GM21390 (cell line): ENCODE measurements around the gene PTGER2.

Source experiments
- ATAC-seq: cut with Tn5 transposase; IDR thresholded peaks from one replicate; pipeline ENCODE4 v1.9.1; 2021; ENCODE audit not compliant: unreplicated experiment

PTGER2 gene

GRCh38 chr14:52365071-52365470 is 51.0 kb downstream of the PTGER2 start:
- no peak for ATAC-seq

- ATAC-seq: no peak
These were observed 52.7 kb downstream of the PTGER2 start for GRCh38 chr14:52366796-52367315.

GRCh38 chr14:52369305-52369801 is 55.2 kb downstream of the PTGER2 start:
- ATAC-seq: no peak

- ATAC-seq: no peak
These were observed 56.4 kb downstream of the PTGER2 start for GRCh38 chr14:52370406-52370935.

GRCh38 chr14:52377940-52378339 is 63.8 kb downstream of the PTGER2 start:
- no peak for ATAC-seq
